Kasumi-1 (cell line): Measurements from ENCODE around the gene SLC35F3.
"Not testable (repeated sequence)": the region's sequence is repeated elsewhere in the genome, so short reads cannot be mapped to it uniquely, and the experiment has no call there.

Source experiments
- DNase-seq, 2 experiments: peaks; one replicate each; lab custom pipeline; 2025; lab: John Stamatoyannopoulos, UW

SLC35F3 gene

GRCh38 chr1:234320069-234320468 lies 415.6 kb downstream of the SLC35F3 start:
- no peak for DNase-seq

GRCh38 chr1:234320549-234320948 lies 416.1 kb downstream of the SLC35F3 start:
- DNase-seq: no peak

- DNase-seq: no peak
Measured at GRCh38 chr1:234321231-234321630, 416.8 kb downstream of the SLC35F3 start.

- DNase-seq: no peak
Measured at GRCh38 chr1:234322097-234322496, 417.6 kb downstream of the SLC35F3 start.

- DNase-seq: peak; percentile 62 to 73
Measured at GRCh38 chr1:234322979-234323378, 418.5 kb downstream of the SLC35F3 start.

- DNase-seq: no peak
Measured at GRCh38 chr1:234324821-234325220, 420.3 kb downstream of the SLC35F3 start.

- DNase-seq: no peak
Measured at GRCh38 chr1:234325878-234326496, 421.5 kb downstream of the SLC35F3 start.

- DNase-seq: peak; percentile 64 to 73
Measured at GRCh38 chr1:234326497-234327366, 422.3 kb downstream of the SLC35F3 start.

- DNase-seq: no peak
Measured at GRCh38 chr1:234327577-234328164, 423.2 kb downstream of the SLC35F3 start.

- DNase-seq: no peak
Measured at GRCh38 chr1:234330843-234331215, 426.4 kb downstream of the SLC35F3 start.

- DNase-seq: no peak
Measured at GRCh38 chr1:234331507-234331906, 427.0 kb downstream of the SLC35F3 start.

- no peak for DNase-seq
Measured at GRCh38 chr1:234336359-234336758, 431.9 kb downstream of the SLC35F3 start.

GRCh38 chr1:234337233-234337632 lies 432.8 kb downstream of the SLC35F3 start:
- no peak for DNase-seq

GRCh38 chr1:234340528-234340927 lies 436.1 kb downstream of the SLC35F3 start:
- no peak for DNase-seq

- no peak for DNase-seq
Measured at GRCh38 chr1:234342774-234343173, 438.3 kb downstream of the SLC35F3 start.

- DNase-seq: no peak
Measured at GRCh38 chr1:234345237-234345636, 440.8 kb downstream of the SLC35F3 start.

- no peak for DNase-seq
Measured at GRCh38 chr1:234348964-234349363, 444.5 kb downstream of the SLC35F3 start.

GRCh38 chr1:234355782-234356510 lies 451.5 kb downstream of the SLC35F3 start:
- no peak for DNase-seq

GRCh38 chr1:234356615-234357269 lies 452.3 kb downstream of the SLC35F3 start:
- DNase-seq: not testable (repeated sequence)

- no peak for DNase-seq
Measured at GRCh38 chr1:234357831-234358230, 453.4 kb downstream of the SLC35F3 start.

GRCh38 chr1:234361102-234361603 lies 456.7 kb downstream of the SLC35F3 start:
- DNase-seq: no peak

GRCh38 chr1:234362558-234362957 lies 458.1 kb downstream of the SLC35F3 start:
- no peak for DNase-seq
